ENCODE measurements around the gene SMARCC1. TPM values are rescaled to one million over a fixed set of nuclear protein-coding genes. Genes with fewer than 3 reads are reported as not detected.

The SMARCC1 gene
- total RNA-seq, 8 experiments from 2014 or later, result 35.9 to 114 (median 55.4) TPM

DNA sequence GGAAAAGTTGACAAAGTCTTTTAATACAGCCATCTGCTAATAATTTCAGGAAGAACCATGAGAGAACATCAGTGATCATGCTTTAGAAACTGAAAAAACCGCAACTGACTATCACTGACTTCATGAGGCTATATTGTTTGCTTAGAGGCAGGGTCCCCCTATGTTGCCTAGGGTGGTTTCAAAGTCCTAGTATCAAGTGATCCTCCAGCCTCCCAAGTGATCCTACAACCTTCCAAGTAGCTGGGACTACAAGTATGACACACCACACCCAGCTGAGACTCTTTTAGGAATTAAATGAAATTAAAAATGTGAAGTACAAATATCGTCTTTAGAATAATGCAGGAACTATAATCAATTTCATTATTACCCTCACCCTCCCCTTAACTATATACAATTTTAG, 144.8 kb downstream of the SMARCC1 start:
- Histone ChIP-seq H3K27ac (no peak overlapping the region), H3K4me3 (no peak overlapping the region), H3K4me1 (replicated peaks in 1 of 2) (no peaks in the 10 kb centered on the region)
- in situ Hi-C loops (cut with MboI; ENCODE audit: low pct_unique_long_range_greater_than_20kb in 2 of 9, low sequenced_read_pairs in 9 of 9, unreplicated experiment in 9 of 9), result no loop called here
- no peak for ATAC-seq (replicated peaks in 6 of 8)
- 33 to 100% (median 94%) methylated on average over 1 to 2 of the region's 2 CpGs; no CpG with 5 or more reads in 1 of the 10 experiments for WGBS, 10 experiments

DNA sequence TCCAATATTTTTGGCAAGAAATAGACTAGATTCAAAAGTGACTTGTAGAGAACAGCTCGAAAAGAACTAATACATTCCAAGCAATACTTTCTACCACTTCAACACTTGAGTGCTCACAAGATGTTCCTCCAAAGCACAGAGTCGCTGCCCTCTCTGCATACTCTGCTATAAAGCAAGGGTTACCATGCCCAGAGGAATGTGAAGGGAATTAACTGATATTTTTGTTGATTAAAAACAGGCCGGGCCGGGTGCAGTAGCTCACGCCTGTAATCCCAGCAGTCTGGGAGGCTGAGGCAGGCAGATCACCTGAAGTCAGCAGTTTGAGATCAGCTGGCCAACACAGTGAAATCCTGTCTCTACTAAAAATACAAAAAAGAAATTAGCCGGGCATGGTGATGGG, 145.5 kb downstream of the SMARCC1 start:
- Histone ChIP-seq H3K4me1 (replicated peaks in 1 of 2) (no peaks in the 10 kb centered on the region), H3K27ac (no peak overlapping the region), H3K4me3 (no peak overlapping the region)
- 48 to 100% (median 96%) methylated on average over 1 to 6 of the region's 6 CpGs for WGBS, 10 experiments
- in situ Hi-C loops (cut with MboI; ENCODE audit: low pct_unique_long_range_greater_than_20kb in 2 of 9, low sequenced_read_pairs in 9 of 9, unreplicated experiment in 9 of 9), result no loop called here
- ATAC-seq (replicated peaks in 6 of 8), result no peak

DNA sequence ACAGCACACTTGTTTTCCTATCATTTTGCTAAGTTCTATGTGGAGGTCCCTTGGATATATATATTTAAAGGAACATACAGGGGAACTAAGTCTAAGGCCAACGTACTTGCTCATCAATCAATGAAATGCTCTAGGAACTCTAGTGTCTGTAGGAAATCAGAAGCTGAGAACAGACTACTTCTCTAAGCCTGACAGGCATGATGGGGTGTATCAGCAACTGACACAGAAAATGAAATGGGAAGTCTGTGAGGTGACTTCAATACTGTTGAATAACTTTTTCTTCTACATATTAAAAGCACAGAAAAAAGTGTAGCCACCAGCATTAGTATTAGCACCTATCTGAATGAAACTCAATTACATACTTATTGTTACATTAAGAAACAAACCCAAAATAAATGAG, 146.2 kb downstream of the SMARCC1 start:
- no peaks in the 10 kb centered on the region for H3K4me1 ChIP-seq (replicated peaks in 1 of 2)
- no peak overlapping the region for H3K4me3 ChIP-seq
- no peak overlapping the region for H3K27ac ChIP-seq
- in situ Hi-C loops (cut with MboI; ENCODE audit: low pct_unique_long_range_greater_than_20kb in 2 of 9, low sequenced_read_pairs in 9 of 9, unreplicated experiment in 9 of 9), result no loop called here
- ATAC-seq (replicated peaks in 6 of 8), result no peak
- 86 to 100% (median 100%) methylated on average over 1 of the region's 1 CpG; no CpG with 5 or more reads in 4 of the 10 experiments for WGBS, 10 experiments

DNA sequence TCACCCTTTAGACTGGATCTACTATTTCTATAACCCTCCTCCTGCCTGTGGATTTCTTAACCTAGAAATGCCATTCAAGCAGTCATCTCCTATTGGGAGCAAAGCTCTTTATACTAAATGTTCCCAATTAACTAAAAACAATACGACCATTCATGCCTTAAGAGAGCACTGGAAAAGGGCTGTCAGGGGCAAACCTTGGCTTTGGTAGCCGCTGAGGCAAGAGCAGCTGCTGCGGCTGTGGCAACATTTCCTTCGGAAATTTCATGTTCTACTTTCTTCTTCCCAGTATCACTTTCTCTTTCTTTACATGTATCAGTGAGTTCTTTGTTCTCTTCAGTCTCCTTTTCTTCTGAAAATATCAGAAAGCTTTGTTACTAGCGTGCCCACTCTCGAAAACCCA, 146.7 kb downstream of the SMARCC1 start:
- ATAC-seq (replicated peaks in 6 of 8), result no peak
- 81 to 100% (median 87%) methylated on average over 2 to 6 of the region's 6 CpGs for WGBS, 10 experiments
- in situ Hi-C loops (cut with MboI; ENCODE audit: low pct_unique_long_range_greater_than_20kb in 2 of 9, low sequenced_read_pairs in 9 of 9, unreplicated experiment in 9 of 9), result no loop called here
- no peak overlapping the region for H3K27ac ChIP-seq
- no peaks in the 10 kb centered on the region for H3K4me1 ChIP-seq (replicated peaks in 1 of 2)
- no peak overlapping the region for H3K4me3 ChIP-seq

DNA sequence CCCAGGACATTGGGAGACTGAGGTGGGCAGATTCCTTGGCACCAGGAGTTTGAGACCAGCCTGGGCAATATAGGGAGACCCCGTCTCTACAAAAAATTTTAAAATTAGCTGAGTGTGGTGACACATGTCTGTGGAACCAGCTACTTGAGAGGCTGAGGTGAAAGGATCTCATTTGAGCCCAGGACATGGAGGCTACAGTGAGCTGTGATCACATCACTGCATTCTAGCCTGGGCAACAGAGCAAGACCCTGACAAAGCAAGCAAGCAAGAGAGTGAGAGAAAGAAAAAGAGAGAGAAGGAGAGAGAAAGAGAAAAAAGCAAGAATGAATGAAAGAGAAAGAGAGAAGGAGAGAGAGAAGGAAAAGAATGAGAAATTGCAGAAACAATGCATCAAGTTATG, 150.9 kb downstream of the SMARCC1 start:
- Histone ChIP-seq H3K4me3 (no peak overlapping the region), H3K27ac (no peak overlapping the region), H3K4me1 (replicated peaks in 1 of 2) (no peaks in the 10 kb centered on the region)
- no peak for ATAC-seq (replicated peaks in 6 of 8)
- in situ Hi-C loops (cut with MboI; ENCODE audit: low pct_unique_long_range_greater_than_20kb in 2 of 9, low sequenced_read_pairs in 9 of 9, unreplicated experiment in 9 of 9), result no loop called here
- WGBS, 10 experiments, result 92 to 100% (median 100%) methylated on average over 1 of the region's 1 CpG; no CpG with 5 or more reads in 5 of the 10 experiments

DNA sequence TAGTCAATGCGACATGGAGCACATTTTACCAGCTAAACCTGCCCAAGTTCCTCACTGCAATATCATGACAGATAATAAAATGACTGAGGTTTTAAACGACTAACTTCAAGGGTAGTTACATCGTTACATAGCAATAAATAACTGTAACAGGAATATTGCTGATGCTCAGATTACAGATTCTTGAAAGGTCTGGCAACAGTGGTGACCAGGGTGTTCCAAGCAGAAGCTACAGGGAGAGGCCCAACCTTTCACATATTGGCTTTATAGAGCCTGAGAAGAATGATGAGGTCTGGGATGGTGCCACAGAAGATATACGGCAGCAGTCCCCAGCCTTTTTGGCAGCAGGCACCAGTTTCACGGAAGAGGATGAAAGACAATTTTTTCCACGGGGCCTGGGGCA, 151.9 kb downstream of the SMARCC1 start:
- in situ Hi-C loops (cut with MboI; ENCODE audit: low pct_unique_long_range_greater_than_20kb in 2 of 9, low sequenced_read_pairs in 9 of 9, unreplicated experiment in 9 of 9), result no loop called here
- Histone ChIP-seq H3K27ac (no peak overlapping the region), H3K4me3 (no peak overlapping the region), H3K4me1 (replicated peaks in 1 of 2) (no peaks in the 10 kb centered on the region)
- 25 to 100% (median 80%) methylated on average over 1 to 3 of the region's 6 CpGs; no CpG with 5 or more reads in 2 of the 10 experiments for WGBS, 10 experiments
- no peak for ATAC-seq (replicated peaks in 6 of 8)

DNA sequence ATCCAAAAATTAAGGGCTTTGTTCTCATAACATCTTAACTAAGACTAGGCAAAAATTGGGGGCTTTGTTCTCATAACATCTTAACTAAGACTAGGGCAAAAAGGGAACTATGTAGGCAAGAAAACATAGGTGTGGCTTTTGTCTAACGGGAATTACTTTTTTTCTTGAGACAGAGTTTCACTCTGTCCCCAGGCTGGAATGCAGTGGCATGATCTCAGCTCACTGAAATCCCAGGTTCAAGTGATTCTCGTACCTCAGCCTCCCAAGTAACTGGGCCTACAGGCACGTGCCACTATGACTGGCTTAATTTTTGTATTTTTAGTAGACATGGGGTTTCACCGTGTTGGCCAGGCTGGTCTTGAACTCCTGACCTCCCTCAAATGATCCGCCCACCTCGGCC, 153.3 kb downstream of the SMARCC1 start:
- 60 to 93% (median 91%) methylated on average over 1 to 6 of the region's 6 CpGs; no CpG with 5 or more reads in 5 of the 10 experiments for WGBS, 10 experiments
- in situ Hi-C loops (cut with MboI; ENCODE audit: low pct_unique_long_range_greater_than_20kb in 2 of 9, low sequenced_read_pairs in 9 of 9, unreplicated experiment in 9 of 9), result no loop called here
- no peaks in the 10 kb centered on the region for H3K4me1 ChIP-seq (replicated peaks in 1 of 2)
- H3K27ac ChIP-seq, result no peak overlapping the region
- no peak for ATAC-seq (replicated peaks in 6 of 8)
- H3K4me3 ChIP-seq, result no peak overlapping the region

DNA sequence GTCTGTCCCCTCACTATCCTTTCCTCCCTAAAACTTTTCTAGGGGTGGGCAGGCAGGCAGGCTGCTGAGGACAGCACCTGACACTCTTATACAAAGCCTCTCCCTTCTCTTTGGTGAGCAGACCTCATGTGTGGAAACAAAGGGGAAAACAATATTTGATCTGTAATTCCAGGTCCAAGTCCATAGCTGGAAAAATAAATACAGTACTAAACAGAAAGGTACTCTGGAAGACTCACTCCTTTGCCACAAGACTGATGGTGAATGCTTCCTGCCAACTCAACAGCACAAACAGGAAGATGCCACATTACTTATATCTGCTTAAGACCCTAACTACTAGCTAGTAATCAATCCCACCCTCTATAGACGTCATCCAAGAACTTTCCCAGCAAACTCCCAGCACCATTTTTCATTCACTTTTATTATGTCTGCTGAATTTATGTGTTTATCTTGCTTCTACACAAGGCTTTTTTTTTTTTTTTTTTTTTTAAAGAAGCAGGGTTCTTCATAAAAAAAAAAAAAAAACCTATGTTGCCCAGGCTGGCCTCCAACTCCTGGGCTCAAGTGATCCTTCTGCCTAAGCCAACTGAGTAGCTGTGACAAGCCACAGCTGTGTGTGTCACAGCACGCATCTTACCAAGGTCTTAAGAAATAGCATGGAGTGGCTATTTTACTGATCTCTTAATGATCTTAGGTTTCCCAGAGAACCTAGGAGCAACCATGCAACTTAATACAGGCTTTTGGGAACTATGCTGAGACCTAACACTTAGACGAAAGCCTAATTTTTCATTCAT, 158.8 kb downstream of the SMARCC1 start:
- 67 to 100% (median 96%) methylated on average over 1 to 3 of the region's 3 CpGs for WGBS, 10 experiments
- ATAC-seq (replicated peaks in 6 of 8), result peak in 1 of 8 experiments; percentile 75
- no peak overlapping the region for H3K27ac ChIP-seq
- H3K4me1 ChIP-seq (replicated peaks in 1 of 2), result no peaks in the 10 kb centered on the region
- in situ Hi-C loops (cut with MboI; ENCODE audit: low pct_unique_long_range_greater_than_20kb in 2 of 9, low sequenced_read_pairs in 9 of 9, unreplicated experiment in 9 of 9), result no loop called here
- H3K4me3 ChIP-seq, result no peak overlapping the region

DNA sequence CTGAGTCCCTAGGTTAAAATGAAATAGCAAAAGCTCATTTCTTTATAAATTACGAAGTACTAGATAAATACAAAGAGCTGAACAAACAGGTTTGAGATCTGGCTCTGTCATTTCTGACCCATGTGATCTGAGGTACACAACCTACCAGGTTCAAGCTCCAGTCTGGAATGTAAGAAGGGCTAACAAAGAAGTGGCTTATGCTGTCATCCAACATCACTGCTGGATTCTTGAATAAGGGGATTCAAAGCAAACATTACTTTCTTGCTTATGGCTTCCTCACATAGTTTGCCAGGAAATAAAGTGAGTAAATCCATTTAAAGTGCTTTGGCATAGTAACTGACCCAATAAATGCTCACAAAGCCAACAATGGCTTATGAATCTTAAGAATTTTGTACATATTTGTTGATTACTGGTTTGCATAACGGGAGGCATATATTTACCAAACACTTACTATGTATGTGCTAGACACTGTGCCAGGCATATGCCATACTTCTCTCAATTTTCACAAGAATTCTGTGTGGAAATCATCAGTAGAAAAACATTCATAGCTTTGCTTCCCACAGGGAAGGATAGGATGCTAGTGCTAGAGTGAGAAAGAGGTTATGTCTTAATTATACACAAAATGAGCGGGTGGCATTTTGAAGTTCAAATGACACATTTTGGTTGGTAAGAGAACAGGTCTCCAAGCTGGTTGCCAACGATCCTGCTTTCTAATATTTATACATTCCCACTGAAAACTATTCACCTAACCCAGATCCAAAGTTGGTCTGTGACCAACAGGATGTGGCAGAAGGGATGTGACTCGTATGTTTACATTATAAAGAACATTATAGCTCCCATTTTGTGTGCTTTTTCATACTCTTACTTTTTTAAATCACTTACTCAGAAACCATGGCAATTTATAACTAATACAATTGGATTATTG, 164.3 kb downstream of the SMARCC1 start:
- H3K4me1 ChIP-seq (replicated peaks in 1 of 2), result peaks cover 4 to 15% of the 10 kb centered on the region in 2 donors
- in situ Hi-C loops (cut with MboI; ENCODE audit: low pct_unique_long_range_greater_than_20kb in 2 of 9, low sequenced_read_pairs in 9 of 9, unreplicated experiment in 9 of 9), result no loop called here
- no peak overlapping the region for H3K27ac ChIP-seq
- peak in 4 of 8 experiments; percentile 27 to 83 (median 54) for ATAC-seq (replicated peaks in 6 of 8)
- no peak overlapping the region for H3K4me3 ChIP-seq
- WGBS, 10 experiments, result 44 to 100% (median 78%) methylated on average over 2 to 4 of the region's 5 CpGs

DNA sequence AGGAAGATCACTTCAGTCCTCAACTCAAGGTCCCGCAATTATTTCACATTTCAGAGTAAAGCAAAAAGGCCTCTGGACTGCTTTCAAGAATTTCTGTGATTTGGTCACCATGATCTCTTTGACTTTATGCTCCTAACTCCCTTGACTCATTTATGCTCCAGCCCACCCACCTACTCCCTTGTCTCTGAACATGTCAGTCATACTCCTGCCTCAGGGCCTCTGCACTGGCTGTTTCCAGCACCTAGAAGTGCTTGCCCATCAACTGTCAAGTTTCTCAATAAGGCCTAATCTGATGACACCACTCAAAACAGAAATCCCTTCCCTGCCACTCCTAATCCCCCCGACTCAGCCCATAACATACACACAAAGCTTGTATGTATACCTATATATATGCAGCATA, 166.9 kb downstream of the SMARCC1 start:
- no peak for ATAC-seq (replicated peaks in 6 of 8)
- H3K4me1 ChIP-seq (replicated peaks in 1 of 2), result peaks cover 4 to 15% of the 10 kb centered on the region in 2 donors
- WGBS, 10 experiments, result 67 to 100% (median 100%) methylated on average over 1 to 2 of the region's 2 CpGs; no CpG with 5 or more reads in 1 of the 10 experiments
- no peak overlapping the region for H3K27ac ChIP-seq
- in situ Hi-C loops (cut with MboI; ENCODE audit: low pct_unique_long_range_greater_than_20kb in 2 of 9, low sequenced_read_pairs in 9 of 9, unreplicated experiment in 9 of 9), result no loop called here
- H3K4me3 ChIP-seq, result no peak overlapping the region

DNA sequence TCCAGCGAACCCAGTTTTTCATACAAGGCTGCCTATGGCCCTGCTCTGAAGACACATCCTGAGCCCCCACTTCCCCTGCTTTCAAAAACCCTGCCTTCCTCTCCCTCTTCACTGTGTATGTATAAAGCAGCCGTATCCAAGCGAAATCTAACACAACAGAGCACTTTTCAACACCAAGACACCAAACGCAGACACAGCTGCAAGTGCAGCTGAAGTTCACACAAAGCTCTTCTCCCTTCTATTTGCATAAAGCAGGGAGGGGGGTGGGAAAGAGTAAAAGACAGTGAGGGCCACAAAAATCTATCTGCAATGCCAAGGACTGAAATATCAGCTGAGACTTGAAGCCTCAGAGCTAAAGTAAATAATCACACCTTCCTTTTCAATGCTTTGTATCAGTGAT, 168.0 kb downstream of the SMARCC1 start:
- 33 to 83% (median 40%) methylated on average over 1 to 4 of the region's 4 CpGs; no CpG with 5 or more reads in 5 of the 10 experiments for WGBS, 10 experiments
- peak in 7 of 8 experiments; percentile 30 to 78 (median 59) for ATAC-seq (replicated peaks in 6 of 8)
- Histone ChIP-seq H3K4me3 (no peak overlapping the region), H3K27ac (peak overlapping the region in 1 of 2 donors; percentile 67), H3K4me1 (replicated peaks in 1 of 2) (peaks cover 4 to 15% of the 10 kb centered on the region in 2 donors)
- in situ Hi-C loops (cut with MboI; ENCODE audit: low pct_unique_long_range_greater_than_20kb in 2 of 9, low sequenced_read_pairs in 9 of 9, unreplicated experiment in 9 of 9), result no loop called here

DNA sequence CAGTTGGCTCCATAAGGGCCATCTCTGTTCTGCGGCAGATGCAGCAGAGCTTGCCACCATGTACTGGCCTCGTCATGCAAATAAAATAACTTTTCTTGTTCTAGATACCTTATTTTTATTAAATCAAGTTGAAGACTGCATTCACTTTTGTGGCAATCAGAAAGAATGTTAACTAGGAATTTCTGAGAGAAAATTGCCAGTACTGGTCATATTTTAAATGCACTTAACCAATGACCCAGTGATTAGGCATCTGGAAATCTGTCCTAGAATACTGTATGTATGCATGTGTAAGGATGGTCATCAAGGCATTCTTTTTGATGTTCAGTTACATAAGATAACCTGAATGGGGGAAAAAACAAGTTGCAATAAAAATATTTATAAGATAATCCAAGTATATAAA, 168.8 kb downstream of the SMARCC1 start:
- no peak overlapping the region for H3K4me3 ChIP-seq
- H3K4me1 ChIP-seq (replicated peaks in 1 of 2), result peaks cover 4 to 15% of the 10 kb centered on the region in 2 donors
- WGBS, 10 experiments, result 90 to 100% (median 94%) methylated on average over 2 of the region's 2 CpGs; no CpG with 5 or more reads in 3 of the 10 experiments
- in situ Hi-C loops (cut with MboI; ENCODE audit: low pct_unique_long_range_greater_than_20kb in 2 of 9, low sequenced_read_pairs in 9 of 9, unreplicated experiment in 9 of 9), result no loop called here
- no peak overlapping the region for H3K27ac ChIP-seq
- ATAC-seq (replicated peaks in 6 of 8), result no peak

DNA sequence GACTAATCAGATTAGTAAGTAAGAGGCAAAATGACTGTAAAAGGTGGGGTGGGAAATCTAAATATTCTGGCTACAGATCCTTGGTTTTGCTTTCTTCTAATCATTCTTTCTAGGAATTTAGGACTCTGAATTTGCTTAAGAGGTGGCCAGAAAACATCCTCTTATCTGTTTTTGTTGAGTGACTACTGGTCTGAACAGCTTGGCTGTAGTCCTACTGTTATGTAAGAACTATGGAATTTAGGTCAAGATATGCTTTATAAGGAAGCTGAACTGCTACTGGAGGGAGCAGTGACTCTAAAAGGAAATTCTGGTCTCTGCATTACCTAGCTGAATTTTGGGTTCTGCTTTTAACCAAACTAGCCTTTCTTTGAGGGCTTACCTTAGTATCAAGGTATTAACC, 169.5 kb downstream of the SMARCC1 start:
- Histone ChIP-seq H3K4me3 (no peak overlapping the region), H3K27ac (no peak overlapping the region), H3K4me1 (replicated peaks in 1 of 2) (peaks cover 4 to 15% of the 10 kb centered on the region in 2 donors)
- in situ Hi-C loops (cut with MboI; ENCODE audit: low pct_unique_long_range_greater_than_20kb in 2 of 9, low sequenced_read_pairs in 9 of 9, unreplicated experiment in 9 of 9), result no loop called here
- peak in 2 of 8 experiments; percentile 66 to 74 for ATAC-seq (replicated peaks in 6 of 8)
